Endodermal cell (in vitro differentiated cells): Measurements from ENCODE around the gene FAM118A. TPM values are rescaled to one million over a fixed set of nuclear protein-coding genes. Genes with fewer than 3 reads are reported as not detected.

Source experiments
- DNase-seq: peaks from one replicate; pipeline ENCODE4 v3.0.0-alpha.2; 2017
- H3K27ac ChIP-seq: 2 replicates; pipeline ENCODE4 v1.5.1; 2013; ENCODE audit warnings: mild to moderate bottlenecking, low read depth, low read length, moderate library complexity
- H3K27me3 ChIP-seq: 2 replicates; pipeline ENCODE4 v1.6.1; 2013; ENCODE audit warnings: mild to moderate bottlenecking, low read length, moderate library complexity; ENCODE audit not compliant: insufficient read depth, control insufficient read depth, poor library complexity, severe bottlenecking
- H3K36me3 ChIP-seq: 2 replicates; pipeline ENCODE4 v1.7.0; 2013; ENCODE audit warnings: mild to moderate bottlenecking, low read length, moderate library complexity; ENCODE audit not compliant: control insufficient read depth, insufficient read depth
- H3K4me1 ChIP-seq: one replicate; pipeline ENCODE4 v1.7.0; 2013; ENCODE audit warnings: low read length; ENCODE audit not compliant: control insufficient read depth, insufficient read depth
- H3K4me3 ChIP-seq: 2 replicates; pipeline ENCODE4 v1.5.1; 2013; ENCODE audit warnings: mild to moderate bottlenecking, low read length, moderate library complexity
- H3K9ac ChIP-seq: 2 replicates; pipeline ENCODE4 v1.6.1; 2013; ENCODE audit warnings: mild to moderate bottlenecking, low read length, moderate library complexity; ENCODE audit not compliant: poor library complexity, severe bottlenecking; ENCODE audit errors: extremely low read depth
- H3K9me3 ChIP-seq: 2 replicates; pipeline ENCODE4 v1.6.1; 2013; ENCODE audit warnings: mild to moderate bottlenecking, low read length, moderate library complexity; ENCODE audit not compliant: control insufficient read depth
- H3K27ac Mint-ChIP-seq: 2 replicates; pipeline ENCODE4 v1.8.0; 2020; ENCODE audit warnings: mixed read lengths
- H3K27me3 Mint-ChIP-seq: 2 replicates; pipeline ENCODE4 v1.8.0; 2021; ENCODE audit warnings: mild to moderate bottlenecking, mixed read lengths; ENCODE audit not compliant: insufficient read depth
- H3K36me3 Mint-ChIP-seq: 2 replicates; pipeline ENCODE4 v1.8.0; 2020; ENCODE audit warnings: low read depth, mixed read lengths
- H3K4me1 Mint-ChIP-seq: 2 replicates; pipeline ENCODE4 v1.8.0; 2020; ENCODE audit warnings: mixed read lengths
- H3K4me3 Mint-ChIP-seq: 2 replicates; pipeline ENCODE4 v1.8.0; 2020; ENCODE audit warnings: mild to moderate bottlenecking, moderate library complexity, mixed read lengths
- H3K9me3 Mint-ChIP-seq: 2 replicates; pipeline ENCODE4 v1.8.0; 2020; ENCODE audit warnings: mild to moderate bottlenecking, mixed read lengths
- CTCF ChIP-seq: fragments of 200-600 bp; sonication (generic); conservative IDR thresholded peaks from 2 replicates; pipeline ENCODE4 v1.5.0; 2021; ENCODE audit warnings: antibody characterized with exemption, mild to moderate bottlenecking
- WGBS, 2 experiments: methylation state at CpG; one replicate each; pipeline versions ENCODE4 v1.1.5 to v1.1.7; 2013; ENCODE audit warnings: missing lambda C conversion rate in 2 of 2, mixed read lengths in 1 of 2; ENCODE audit not compliant: insufficient coverage in 1 of 2, insufficient read length in 1 of 2; 5-methylcytosine and 5-hydroxymethylcytosine counted together
- total RNA-seq, 2 donors: library from RNA; stranded (reverse); fragmentation: NEBNext Ultra II Directional in 1 of 2; extraction: Animal tissue kit (Norgen Biotek cat#: 25700) in 1 of 2; gene quantifications; 2 replicates in 1 of 2; 3 replicates in 1 of 2; pipeline ENCODE4 v1.2.1, GENCODE V29; 2021

The FAM118A gene
- total RNA-seq, 2 donors from 2014 or later = 46.3 to 143 TPM

GRCh38 chr22:45376009-45376408 is 66.3 kb downstream of the FAM118A start:
- Histone ChIP-seq H3K36me3 (no peaks in the 10 kb centered on the region), H3K9ac (no peak overlapping the region), H3K27me3 (no peaks in the 10 kb centered on the region), H3K27ac (no peak overlapping the region), H3K9me3 (peaks cover 14% of the 10 kb centered on the region), H3K4me1 (no peaks in the 10 kb centered on the region), H3K4me3 (no peak overlapping the region)
- no peak overlapping the region for H3K4me3 Mint-ChIP-seq
- TF ChIP-seq CTCF = no peak
- 100% methylated on average over 3 of the region's 3 CpGs; no CpG with 5 or more reads in 1 of the 2 experiments for WGBS, 2 experiments
- H3K4me1 Mint-ChIP-seq = no peaks in the 10 kb centered on the region
- no peaks in the 10 kb centered on the region for H3K36me3 Mint-ChIP-seq
- peaks cover 22% of the 10 kb centered on the region for H3K9me3 Mint-ChIP-seq
- H3K27me3 Mint-ChIP-seq = peaks cover 7% of the 10 kb centered on the region
- H3K27ac Mint-ChIP-seq = no peak overlapping the region
- DNase-seq = no peak

GRCh38 chr22:45376703-45377102 is 67.0 kb downstream of the FAM118A start:
- no peaks in the 10 kb centered on the region for H3K4me1 Mint-ChIP-seq
- no peak overlapping the region for H3K27ac Mint-ChIP-seq
- peaks cover 14% of the 10 kb centered on the region for H3K9me3 ChIP-seq
- DNase-seq = no peak
- H3K4me3 ChIP-seq = no peak overlapping the region
- H3K27ac ChIP-seq = no peak overlapping the region
- H3K36me3 ChIP-seq = no peaks in the 10 kb centered on the region
- WGBS, 2 experiments = 96% methylated on average over 1 of the region's 1 CpG; no CpG with 5 or more reads in 1 of the 2 experiments
- H3K4me3 Mint-ChIP-seq = no peak overlapping the region
- peaks cover 22% of the 10 kb centered on the region for H3K9me3 Mint-ChIP-seq
- no peaks in the 10 kb centered on the region for H3K27me3 ChIP-seq
- H3K36me3 Mint-ChIP-seq = no peaks in the 10 kb centered on the region
- TF ChIP-seq CTCF = no peak
- H3K4me1 ChIP-seq = no peaks in the 10 kb centered on the region
- no peak overlapping the region for H3K9ac ChIP-seq
- peaks cover 7% of the 10 kb centered on the region for H3K27me3 Mint-ChIP-seq

DNA sequence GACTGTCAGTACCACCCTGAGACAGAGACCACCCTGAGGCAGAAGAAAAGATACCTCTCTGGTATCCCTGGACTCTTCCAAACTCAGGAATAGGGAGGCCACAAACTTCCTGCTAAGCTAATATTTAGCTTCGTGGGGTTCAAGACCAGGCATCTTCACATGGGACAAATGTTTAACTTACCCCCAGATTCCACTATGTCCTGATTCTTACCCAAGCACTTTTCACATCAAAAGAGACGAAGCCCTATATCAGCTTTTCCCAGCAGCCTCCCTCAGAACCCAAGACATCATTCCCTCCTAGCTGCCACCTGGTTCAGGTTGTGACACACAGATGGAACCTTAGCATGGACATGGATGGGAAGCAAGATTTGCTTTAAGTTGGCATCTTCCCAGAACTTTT is 71.6 kb downstream of the FAM118A start:
- no peak for DNase-seq
- Histone ChIP-seq H3K4me1 (no peaks in the 10 kb centered on the region), H3K9ac (no peak overlapping the region), H3K36me3 (no peaks in the 10 kb centered on the region), H3K4me3 (no peak overlapping the region), H3K27ac (no peak overlapping the region), H3K9me3 (no peaks in the 10 kb centered on the region), H3K27me3 (no peaks in the 10 kb centered on the region)
- H3K36me3 Mint-ChIP-seq = no peaks in the 10 kb centered on the region
- H3K4me1 Mint-ChIP-seq = no peaks in the 10 kb centered on the region
- H3K9me3 Mint-ChIP-seq = no peaks in the 10 kb centered on the region
- H3K27me3 Mint-ChIP-seq = no peaks in the 10 kb centered on the region
- TF ChIP-seq CTCF = no peak
- WGBS, 2 experiments = 93 to 100% methylated on average over 1 to 2 of the region's 2 CpGs
- H3K4me3 Mint-ChIP-seq = no peak overlapping the region
- H3K27ac Mint-ChIP-seq = no peak overlapping the region
